Body of pancreas (tissue), 4 donors: ENCODE data around the gene FHOD1. TPM values are rescaled to one million over a fixed set of nuclear protein-coding genes. Genes with fewer than 3 reads are reported as not detected.

Experiments
- ATAC-seq: fragments of 150-250 bp; one replicate; pipeline ENCODE4 v1.9.1; 2016
- DNase-seq, 4 donors: peaks; one replicate each; pipeline ENCODE4 v3.0.0-alpha.2; 2019
- H3K27ac ChIP-seq, 4 donors: fragments of 200-600 bp; sonication (generic); 1 replicate in 3 of 4; 2 replicates in 1 of 4; pipeline versions ENCODE4 v1.5.1 to v1.6.1; 2016 to 2019; ENCODE audit warnings: mild to moderate bottlenecking in 1 of 4, mixed read lengths in 1 of 4, moderate library complexity in 1 of 4
- H3K27me3 ChIP-seq, 2 donors: fragments of 200-600 bp; sonication (generic); one replicate each; pipeline ENCODE4 v1.6.0; 2016; ENCODE audit warnings: mild to moderate bottlenecking in 1 of 2
- H3K36me3 ChIP-seq, 2 donors: fragments of 200-600 bp; sonication (generic); replicated peaks in 1 of 2; 2 replicates each; pipeline ENCODE4 v1.5.1; 2016; ENCODE audit warnings: low read depth in 2 of 2; ENCODE audit not compliant: insufficient read depth in 1 of 2
- H3K4me1 ChIP-seq: fragments of 200-600 bp; sonication (generic); one replicate; pipeline ENCODE4 v1.6.0; 2016
- H3K4me3 ChIP-seq, 2 donors: fragments of 200-600 bp; sonication (generic); 1 replicate in 1 of 2; 2 replicates in 1 of 2; pipeline ENCODE4 v1.5.1; 2016 to 2019
- H3K9me3 ChIP-seq, 3 donors: fragments of 200-600 bp; sonication (generic); 1 replicate in 2 of 3; 2 replicates in 1 of 3; pipeline ENCODE4 v1.5.1; 2016
- CTCF ChIP-seq, 7 experiments: fragments of 450-650 bp in 4 of 7; fragments of 200-600 bp in 3 of 7; sonication (generic) in 3 of 7; IDR thresholded peaks; one replicate each; pipeline ENCODE4 v1.5.1; 2016 to 2019; ENCODE audit warnings: antibody characterized with exemption in 7 of 7
- POLR2A ChIP-seq, 3 donors: fragments of 450-650 bp; IDR thresholded peaks; one replicate each; pipeline ENCODE4 v1.6.1; 2016; ENCODE audit warnings: antibody characterized with exemption in 3 of 3, mild to moderate bottlenecking in 2 of 3
- WGBS, 2 donors: methylation state at CpG; one replicate each; pipeline ENCODE4 v1.1.5; 2017; 5-methylcytosine and 5-hydroxymethylcytosine counted together
- intact Hi-C: fragments of 100-400 bp; cut with DNase I; formaldehyde crosslinking; loops from one replicate; pipeline ENCODE4 v1.15.1; 2023
- total RNA-seq, 2 donors: library from RNA; depleted of rRNA; stranded (reverse); fragments of >200 nt; gene quantifications; one replicate each; pipeline ENCODE4 v1.1.0, GENCODE V29; 2016

Gene FHOD1
- total RNA-seq, 2 donors from 2014 or later, result 12.2 to 26.4 TPM

- Histone ChIP-seq H3K4me1 (peaks cover 36% of the 10 kb centered on the region), H3K36me3 (peaks cover 26 to 41% of the 10 kb centered on the region in 2 donors), H3K9me3 (no peaks in the 10 kb centered on the region), H3K27ac (peak overlapping the region; percentile 50 to 88 (median 76)), H3K27me3 (no peaks in the 10 kb centered on the region), H3K4me3 (no peak overlapping the region)
- intact Hi-C loops, result no loop called here
- TF ChIP-seq CTCF (IDR thresholded peaks at IDR 0.05), result peak; percentile 22 to 81 (median 69)
- no peak for TF ChIP-seq POLR2A (IDR thresholded peaks at IDR 0.05)
- peak; percentile 48 to 67 (median 54) for DNase-seq
- WGBS, 2 donors, result 42 to 43% methylated on average over 8 to 11 of the region's 12 CpGs
- ATAC-seq, result peak; percentile 29
Measured at GRCh38 chr16:67198238-67198734, 49.0 kb downstream of the FHOD1 start.

- no peak overlapping the region for H3K4me3 ChIP-seq
- peaks cover 20 to 38% of the 10 kb centered on the region in 2 donors for H3K36me3 ChIP-seq
- intact Hi-C loops, result no loop called here
- 61 to 86% methylated on average over 4 to 6 of the region's 6 CpGs for WGBS, 2 donors
- no peak for DNase-seq
- H3K4me1 ChIP-seq, result peaks cover 42% of the 10 kb centered on the region
- TF ChIP-seq POLR2A (IDR thresholded peaks at IDR 0.05) (no peak), CTCF (IDR thresholded peaks at IDR 0.05) (no peak)
- peak overlapping the region in 2 of 4 donors; percentile 81 to 88 for H3K27ac ChIP-seq
- ATAC-seq, result no peak
- H3K27me3 ChIP-seq, result no peaks in the 10 kb centered on the region
- no peaks in the 10 kb centered on the region for H3K9me3 ChIP-seq
Measured at GRCh38 chr16:67197704-67198103, 49.6 kb downstream of the FHOD1 start.

GRCh38 chr16:67196881-67197280 lies 50.4 kb downstream of the FHOD1 start:
- peaks cover 45% of the 10 kb centered on the region for H3K4me1 ChIP-seq
- H3K27ac ChIP-seq, result no peak overlapping the region
- no peak overlapping the region for H3K4me3 ChIP-seq

GRCh38 chr16:67195676-67196075 lies 51.6 kb downstream of the FHOD1 start:
- Histone ChIP-seq H3K27ac (no peak overlapping the region), H3K4me1 (peaks cover 50% of the 10 kb centered on the region), H3K4me3 (no peak overlapping the region), H3K9me3 (no peaks in the 10 kb centered on the region), H3K36me3 (peaks cover 12 to 21% of the 10 kb centered on the region in 2 donors), H3K27me3 (no peaks in the 10 kb centered on the region)
- ATAC-seq (no peak), DNase-seq (no peak)
- TF ChIP-seq POLR2A (IDR thresholded peaks at IDR 0.05), result no peak
- TF ChIP-seq CTCF (IDR thresholded peaks at IDR 0.05), result no peak
- WGBS, 2 donors, result 50 to 65% methylated on average over 1 to 5 of the region's 5 CpGs
- intact Hi-C loops, result no loop called here

More at GRCh38 chr16:67196881-67197280, 50.4 kb downstream of the FHOD1 start:
- intact Hi-C loops, result no loop called here
- whole genome bisulfite sequencing, 2 donors, result 100% methylated on average over 1 of the region's 1 CpG
- no peak for DNase-seq
- TF ChIP-seq POLR2A (IDR thresholded peaks at IDR 0.05), result no peak
- no peak for TF ChIP-seq CTCF (IDR thresholded peaks at IDR 0.05)
- H3K27me3 ChIP-seq, result no peaks in the 10 kb centered on the region
- no peaks in the 10 kb centered on the region for H3K9me3 ChIP-seq
- ATAC-seq, result no peak
- H3K36me3 ChIP-seq, result peaks cover 12 to 30% of the 10 kb centered on the region in 2 donors

- Histone ChIP-seq H3K36me3 (peaks cover 12 to 21% of the 10 kb centered on the region in 2 donors), H3K9me3 (no peaks in the 10 kb centered on the region), H3K4me1 (peaks cover 37% of the 10 kb centered on the region), H3K27ac (no peak overlapping the region), H3K27me3 (no peaks in the 10 kb centered on the region), H3K4me3 (no peak overlapping the region)
- no peak for DNase-seq
- WGBS, 2 donors, result 88 to 93% methylated on average over 4 to 6 of the region's 6 CpGs
- intact Hi-C loops, result no loop called here
- no peak for TF ChIP-seq CTCF (IDR thresholded peaks at IDR 0.05)
- ATAC-seq, result no peak
Measured at GRCh38 chr16:67194260-67194659, 53.0 kb downstream of the FHOD1 start.
